AG08396 (cell line): ENCODE results near the gene STEAP1B.

Source experiments
- DNase-seq: peaks from one replicate; pipeline ENCODE4 v3.0.0; 2012; ENCODE audit warnings: low spot score, mixed read lengths

STEAP1B gene

DNA sequence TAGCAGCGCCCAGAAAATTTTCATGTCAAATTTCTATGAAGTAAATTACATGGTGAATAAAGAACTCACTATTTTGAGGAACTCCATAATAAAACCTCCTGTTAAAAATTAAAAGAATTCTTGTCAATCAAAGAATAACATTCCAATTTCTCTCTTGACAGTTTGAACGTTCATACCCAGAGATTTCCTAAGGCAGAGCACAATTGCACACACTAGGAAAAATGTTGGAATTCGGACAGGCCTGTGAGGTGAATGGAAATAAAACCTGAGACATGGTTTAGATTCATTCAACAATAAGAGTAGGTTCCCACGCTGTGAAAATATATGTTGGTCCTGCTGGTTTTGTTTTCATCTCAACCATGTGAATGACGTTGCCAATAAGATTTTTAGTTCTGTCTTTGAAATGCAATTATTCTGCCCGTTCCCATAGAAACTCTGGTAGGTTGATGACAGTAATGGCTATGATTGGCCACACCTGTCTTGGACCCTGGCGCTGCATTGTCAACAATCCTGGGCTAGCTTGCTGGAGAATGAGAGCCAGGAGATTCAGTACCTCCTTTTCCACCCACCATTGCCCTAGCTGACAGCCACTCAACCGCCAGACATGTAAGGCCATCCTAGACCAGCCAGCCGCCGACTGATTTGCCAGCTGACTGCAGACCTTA, 99.7 kb downstream of the STEAP1B start:
- DNase-seq = no peak

DNA sequence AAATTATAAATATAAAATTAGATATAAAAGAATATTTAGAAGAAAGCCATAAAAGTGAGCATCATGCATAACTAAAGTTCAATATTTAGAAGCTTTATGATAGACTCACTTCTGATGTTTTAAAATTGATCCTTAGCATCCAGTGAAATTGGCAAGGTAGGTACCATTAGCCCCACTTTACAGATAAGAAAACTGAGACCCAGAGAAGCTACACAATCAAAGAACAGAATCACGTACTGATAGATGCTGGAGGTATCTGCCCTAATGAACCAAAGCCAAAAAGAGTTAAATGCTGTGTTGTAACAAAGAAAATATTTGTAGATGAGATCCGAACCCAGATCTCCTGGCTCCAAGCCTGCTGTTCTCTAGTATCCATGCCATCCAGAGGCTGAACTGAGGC, 100.4 kb downstream of the STEAP1B start:
- DNase-seq = no peak

DNA sequence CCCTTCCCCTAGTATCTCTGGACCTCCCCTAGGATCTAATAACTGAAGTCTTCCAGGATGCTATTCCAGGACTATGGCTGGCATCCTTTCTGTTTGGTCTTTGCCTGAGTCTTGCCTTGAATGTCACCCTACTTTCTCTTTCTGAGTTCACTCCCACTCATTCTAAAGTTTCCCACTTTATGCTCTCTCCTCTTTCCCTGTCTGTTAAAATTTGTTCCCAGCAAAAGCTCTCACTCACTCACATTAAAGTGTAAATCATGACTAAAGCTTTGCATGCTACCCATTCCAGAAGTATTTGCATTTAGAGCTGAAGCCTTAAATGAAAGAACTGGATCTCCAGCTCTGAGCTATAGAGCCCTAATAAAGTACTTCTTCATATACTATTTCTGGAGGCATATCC, 100.9 kb downstream of the STEAP1B start:
- DNase-seq = no peak

DNA sequence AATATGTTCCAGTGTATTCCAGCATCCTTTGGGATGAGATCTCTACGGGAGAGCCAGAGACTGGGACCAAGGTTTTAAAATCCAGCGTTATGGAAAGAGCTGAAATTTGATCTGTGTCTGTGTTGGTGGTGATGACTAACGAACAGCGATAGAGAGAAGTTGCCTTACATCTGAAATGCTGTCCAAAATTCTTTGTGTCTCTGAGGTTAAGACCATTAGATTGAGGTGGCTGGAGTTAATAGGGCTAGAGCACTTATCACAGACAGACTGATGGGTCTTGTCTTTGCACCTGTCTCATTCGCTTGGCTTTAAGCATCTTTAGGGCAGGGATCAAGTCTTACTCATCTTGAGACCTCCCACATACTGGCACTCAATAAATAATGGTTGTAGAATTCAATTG, 102.0 kb downstream of the STEAP1B start:
- DNase-seq = no peak

DNA sequence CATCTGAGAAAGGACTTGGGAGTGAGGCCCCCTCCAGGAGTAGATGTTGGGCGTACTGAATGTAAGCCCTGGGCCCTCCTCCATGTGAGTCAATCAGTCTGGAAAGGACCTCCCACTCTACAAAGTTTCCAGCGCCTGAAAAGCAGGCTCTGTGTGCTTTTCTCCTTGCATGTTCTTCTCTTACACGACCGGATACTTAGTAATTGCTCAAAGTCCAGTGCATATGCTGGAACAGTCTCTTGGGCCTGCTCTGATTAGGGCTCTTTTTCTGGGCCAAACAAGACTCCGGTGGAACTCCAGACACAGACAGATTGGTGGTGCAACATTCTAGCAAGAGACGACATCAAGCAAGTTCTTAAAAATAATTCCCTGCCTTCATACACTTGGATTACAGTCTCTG, 104.8 kb downstream of the STEAP1B start:
- no peak for DNase-seq

DNA sequence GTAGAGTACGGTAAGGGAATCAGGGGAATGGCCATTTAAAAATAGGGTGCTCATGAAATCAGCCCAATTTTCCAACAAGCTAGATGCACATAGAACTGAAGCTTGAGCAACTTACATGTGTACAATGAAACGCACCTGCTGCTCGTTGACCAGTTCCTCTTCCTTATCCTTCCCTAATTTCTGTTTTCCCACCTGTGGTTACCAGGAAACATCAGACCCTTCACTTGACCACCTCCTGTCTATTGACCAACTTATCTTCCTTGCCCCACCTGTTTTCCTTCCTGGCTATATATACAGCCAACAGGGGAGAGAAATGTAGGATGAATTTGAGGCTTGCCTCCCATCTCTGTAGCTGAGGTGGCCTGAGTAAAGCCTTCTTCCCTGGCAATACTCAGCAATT, 105.2 kb downstream of the STEAP1B start:
- no peak for DNase-seq

DNA sequence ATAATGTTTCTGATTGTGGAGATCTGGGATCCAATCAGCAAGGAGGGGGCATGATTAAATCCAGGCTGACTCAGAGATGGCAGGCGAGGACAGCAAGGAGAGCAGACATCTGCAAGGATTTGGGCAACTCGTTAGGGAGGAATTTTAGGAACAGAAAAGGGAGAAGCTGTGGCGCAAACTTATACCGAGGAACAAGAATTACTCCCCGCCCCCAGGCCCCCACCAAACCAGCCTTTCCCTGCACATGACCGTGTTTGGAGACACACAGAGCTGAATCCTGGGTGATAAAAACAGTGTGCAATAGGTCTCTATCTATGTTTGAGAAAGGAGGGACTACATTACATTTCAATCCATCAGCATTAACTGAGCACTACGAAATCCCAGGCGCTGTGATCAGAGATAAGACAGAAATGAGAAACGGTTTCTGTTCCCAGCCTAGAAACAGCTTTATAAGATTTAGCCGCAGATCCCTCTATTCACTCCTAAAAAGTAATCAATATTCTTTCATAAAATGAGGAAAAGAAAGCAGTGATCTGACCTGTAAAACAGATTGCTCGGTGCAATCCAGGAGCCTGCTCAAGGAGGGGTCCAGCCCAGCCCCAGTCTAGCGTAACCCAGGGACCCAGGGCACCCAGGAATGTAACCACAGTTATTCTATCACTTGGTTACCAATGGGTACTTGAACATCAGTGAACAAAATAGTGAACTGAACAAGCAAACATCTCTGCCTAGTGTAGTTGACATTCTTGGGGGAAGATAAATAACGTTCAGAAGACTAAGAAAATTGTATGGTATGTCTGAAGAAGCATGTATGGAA, 105.9 kb downstream of the STEAP1B start:
- peak; percentile 27 for DNase-seq

DNA sequence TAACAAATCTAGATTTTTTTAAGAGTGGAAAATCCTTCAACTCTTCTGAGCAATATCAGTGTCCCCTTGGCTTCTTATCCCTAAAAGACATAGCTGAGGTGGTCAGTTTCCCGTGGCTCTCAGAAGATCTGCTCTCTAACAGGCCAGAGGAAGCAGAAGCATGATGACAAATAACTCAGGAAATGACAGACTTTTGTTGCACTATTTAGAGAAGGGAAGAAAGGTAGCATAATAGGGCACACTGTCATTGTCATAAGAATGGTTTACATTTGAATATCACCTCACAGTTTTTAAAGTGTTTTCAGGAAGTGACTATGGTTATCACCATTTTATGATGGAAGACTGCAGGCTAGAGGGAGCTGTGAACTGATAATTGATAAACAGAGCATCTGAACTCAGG, 109.5 kb downstream of the STEAP1B start:
- no peak for DNase-seq

DNA sequence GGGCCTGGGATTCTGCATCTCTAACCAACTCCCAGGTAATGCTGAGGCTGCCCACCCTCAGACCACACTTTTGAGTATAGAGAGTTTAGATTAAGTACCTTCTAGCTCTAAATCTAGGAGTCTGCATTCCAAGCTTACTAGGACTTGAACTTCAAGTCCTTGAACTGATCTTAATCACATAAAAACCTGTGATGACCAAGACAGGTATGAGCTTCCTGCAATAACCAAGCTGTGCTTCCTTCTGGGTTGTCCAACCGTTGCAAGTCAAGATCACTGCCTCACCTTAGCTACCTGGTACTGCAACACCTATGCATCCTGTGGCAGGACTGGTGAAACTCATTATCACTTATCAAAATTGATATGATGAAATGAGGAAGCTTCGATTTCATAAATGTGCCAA, 110.1 kb downstream of the STEAP1B start:
- no peak for DNase-seq

DNA sequence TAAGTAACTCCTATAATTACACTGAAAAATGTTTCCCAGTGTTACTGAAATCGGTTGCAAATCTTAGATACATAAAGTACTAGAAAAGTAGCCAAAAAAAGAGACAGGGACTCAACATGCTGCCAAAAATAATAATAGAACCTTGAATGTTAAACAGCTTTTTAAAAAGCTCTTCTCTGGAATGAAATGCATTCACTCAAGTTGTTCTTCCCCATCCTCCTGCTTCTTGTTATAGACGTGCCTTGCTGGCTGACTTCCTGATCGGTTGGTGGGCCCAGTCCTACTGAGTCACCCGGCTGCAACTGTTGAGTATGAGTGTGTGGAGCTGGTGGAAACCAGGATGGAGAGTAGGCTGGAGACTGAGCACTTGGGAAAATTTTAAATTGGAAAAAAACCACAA, 112.4 kb downstream of the STEAP1B start:
- DNase-seq = no peak

DNA sequence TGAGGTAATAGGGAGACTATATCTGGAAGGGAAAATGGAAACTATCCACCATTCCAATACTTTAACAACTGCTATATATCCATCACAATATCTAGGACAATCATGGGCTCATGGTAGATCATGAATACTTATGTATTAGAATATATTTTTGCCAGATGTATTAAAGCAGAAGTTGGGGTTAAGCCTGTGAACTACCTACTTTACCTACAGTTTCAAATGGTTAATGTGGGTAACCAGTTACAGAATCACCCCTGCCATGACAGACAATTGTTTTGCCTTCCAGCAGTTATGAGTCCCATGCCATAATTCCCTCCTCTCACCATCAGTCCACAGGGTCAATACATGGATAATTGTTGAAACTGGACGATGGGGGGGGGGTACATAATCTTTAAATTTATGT, 113.1 kb downstream of the STEAP1B start:
- no peak for DNase-seq

DNA sequence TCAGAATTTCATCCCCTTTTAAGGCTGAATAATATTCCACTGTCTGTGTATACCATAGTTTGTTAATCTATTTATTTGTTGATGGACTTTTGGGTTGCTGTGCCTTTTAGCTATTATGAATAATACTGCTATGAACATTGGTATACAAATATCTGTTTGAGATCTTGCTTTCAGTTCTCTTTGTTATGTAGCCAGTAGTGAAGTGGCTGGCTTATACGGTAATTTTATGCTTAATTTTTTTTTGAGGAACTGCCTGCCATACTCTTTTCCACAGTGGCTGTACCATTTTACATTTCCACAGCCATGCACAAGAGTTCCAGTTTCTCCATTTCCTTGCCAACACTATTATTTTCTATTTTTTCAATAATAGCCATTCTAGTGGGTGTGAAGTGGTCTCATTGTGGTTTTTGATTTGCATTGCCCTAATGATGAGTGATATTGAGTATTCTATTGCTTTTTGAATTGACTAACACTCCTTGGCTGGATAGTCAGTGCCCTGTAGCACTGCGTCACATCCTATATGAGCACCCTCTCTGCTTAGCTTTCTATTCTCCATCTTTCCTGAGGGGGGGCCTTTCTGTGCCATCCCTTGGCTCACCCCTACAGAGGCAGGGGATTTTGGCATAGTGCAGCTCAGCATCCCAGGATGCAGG, 113.7 kb downstream of the STEAP1B start:
- DNase-seq = no peak

DNA sequence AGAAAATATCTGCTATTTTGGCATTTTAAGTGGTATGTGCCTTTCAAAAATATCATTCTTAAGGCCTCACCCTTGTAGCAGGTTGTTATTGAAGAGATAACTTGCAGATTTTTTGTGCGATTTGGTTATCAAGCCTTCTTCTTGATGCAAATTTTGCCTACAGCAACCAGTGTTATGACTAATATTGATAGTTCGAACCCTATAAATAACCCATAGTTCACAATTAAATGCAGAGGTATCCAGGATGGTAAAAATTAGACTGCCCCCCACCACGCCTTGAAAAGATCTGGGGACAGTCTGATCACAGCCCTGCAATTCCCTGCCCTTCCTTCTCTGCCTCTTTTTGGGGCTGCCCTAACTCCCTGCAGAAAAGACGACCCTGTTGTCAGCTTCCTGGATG, 114.7 kb downstream of the STEAP1B start:
- DNase-seq = no peak

DNA sequence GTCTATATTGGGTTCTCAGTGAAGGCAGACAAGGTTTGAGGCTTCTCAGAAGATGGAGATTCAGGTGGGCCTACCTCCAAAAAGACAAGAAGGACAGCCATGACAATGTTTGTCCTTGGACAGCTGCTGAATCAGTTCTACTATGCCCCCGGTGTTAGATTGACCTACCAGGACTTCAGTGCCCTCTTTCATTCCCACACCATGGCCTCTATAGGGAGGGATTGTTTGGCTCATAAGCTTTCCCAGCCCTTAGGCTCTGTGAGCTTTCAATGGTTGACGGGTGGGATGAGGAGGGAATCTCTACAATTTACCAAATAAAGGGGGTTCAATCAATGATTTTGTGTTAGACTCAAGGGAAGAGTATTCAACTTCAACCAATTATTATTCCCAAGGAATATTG, 119.7 kb downstream of the STEAP1B start:
- no peak for DNase-seq

DNA sequence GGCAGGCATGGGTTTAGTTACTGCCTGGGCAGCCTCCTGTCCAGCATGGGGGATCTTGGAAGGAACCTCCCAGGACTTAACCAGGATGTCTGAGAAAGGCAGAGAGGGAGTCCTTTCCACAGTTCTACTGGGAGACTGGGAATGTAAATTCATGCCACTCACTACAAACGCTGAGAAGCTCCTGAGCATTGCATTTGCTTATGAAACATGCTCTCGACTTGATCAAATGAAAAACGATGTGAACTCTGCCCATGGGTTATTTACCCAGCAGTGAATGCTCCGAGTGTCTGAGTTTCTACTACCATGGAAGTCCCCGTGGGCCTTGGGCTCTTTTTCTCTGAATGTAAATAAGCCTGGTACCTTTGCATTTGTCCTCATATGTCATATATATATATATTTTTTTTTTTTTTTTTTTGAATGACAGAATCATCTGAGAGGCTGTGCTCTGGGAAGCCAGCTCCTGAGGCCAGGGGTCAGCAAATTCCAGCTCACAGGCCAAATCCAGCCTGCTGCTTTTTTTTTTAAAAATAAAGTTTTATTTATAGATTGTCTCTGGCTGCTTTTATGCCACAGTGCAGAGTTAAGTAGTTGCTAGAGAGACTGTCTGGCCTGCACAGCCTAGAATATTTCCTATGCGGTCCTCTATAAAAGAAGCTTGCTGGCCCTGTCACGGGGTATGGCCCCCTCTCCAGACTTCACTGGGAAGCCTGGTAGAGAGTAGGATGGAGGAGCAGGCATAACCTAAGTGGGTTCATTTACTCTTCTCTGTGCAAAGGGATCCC, 121.6 kb downstream of the STEAP1B start:
- DNase-seq = no peak

DNA sequence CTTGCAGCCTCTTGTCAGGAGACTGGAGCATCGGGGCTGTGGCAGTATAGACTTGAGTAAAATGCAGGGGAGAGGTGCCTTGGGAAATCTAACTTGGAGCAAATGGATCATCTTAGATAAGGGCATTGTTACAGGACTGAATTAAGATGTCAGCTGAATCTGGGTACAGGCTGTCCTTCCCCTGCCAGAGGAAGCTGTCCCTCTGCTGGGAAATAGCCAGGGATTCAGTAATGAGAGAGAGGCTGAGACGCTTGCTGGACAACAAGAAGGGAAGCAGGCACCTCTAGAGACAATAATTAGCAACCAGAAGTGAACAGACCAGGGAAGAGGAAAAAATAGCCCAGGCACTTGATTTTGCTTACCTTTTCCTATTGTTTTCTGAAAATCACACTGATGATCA, 122.3 kb downstream of the STEAP1B start:
- no peak for DNase-seq

DNA sequence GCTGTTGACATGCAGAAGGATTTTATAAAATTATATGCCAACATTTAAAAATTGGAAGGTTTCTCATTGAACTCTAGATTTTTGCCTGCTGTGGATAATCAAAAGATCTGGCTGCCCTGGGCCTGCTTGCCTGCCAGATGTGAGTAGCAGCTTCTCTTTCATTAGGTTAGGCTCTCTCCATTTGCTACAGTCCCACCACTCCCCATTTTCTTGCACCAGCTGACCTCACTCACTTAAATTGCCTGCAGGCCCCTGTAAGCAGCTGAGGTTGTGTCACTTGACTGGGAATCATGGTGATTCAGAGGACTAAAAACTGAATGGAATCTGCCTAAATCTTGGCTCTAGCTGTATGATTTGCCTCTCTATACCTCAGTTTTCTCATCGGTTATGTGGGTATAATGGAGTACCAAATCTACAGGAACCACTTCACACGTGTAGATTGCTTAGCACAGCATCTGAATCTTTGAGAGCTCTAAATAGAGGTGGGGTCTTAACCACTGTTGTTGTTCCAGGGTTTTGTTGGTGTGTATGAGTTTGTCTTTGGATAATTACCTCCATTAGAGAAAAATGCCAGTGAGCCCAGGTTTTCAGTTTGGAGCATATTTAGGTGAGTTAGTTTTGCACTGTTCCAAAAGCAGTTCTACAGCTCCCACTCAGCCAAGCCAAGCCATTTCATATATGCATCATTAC, 124.5 kb downstream of the STEAP1B start:
- no peak for DNase-seq

DNA sequence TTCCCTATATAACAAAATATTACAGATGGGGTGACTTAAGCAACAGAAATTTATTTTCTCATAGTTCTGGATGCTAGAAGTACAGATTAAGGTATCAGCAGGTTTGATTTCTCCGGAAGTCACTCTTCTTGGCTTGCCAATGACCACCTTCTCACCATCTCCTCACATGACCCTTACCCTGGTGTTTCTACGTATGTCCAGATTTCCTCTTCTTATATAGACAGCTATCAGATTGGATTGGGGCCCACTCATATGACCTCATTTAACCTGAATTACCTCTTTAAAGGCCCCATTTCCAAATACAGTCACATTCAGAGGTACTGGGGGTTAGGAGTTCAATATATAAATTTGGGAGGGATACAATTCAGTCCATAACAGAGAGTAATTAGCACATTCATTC, 126.1 kb downstream of the STEAP1B start:
- DNase-seq = no peak

DNA sequence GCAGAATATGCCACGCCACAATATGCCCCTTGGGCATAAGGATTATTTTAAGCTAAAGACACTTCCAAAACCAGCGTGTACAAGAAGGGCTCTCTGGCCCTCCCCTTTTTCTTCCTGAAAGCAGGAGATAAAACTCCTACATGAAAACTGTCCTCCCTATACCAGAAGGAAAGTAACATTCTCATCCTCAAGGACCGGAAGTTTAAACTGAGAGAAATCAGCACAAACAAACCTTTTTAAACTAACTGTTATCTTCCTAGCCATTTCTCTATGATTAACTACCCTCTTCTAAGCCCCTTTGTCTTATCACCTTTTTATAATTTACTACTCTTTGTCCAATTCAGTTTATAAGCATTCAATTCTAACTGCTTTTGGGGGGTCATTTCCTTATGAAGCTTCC, 126.6 kb downstream of the STEAP1B start:
- no peak for DNase-seq

DNA sequence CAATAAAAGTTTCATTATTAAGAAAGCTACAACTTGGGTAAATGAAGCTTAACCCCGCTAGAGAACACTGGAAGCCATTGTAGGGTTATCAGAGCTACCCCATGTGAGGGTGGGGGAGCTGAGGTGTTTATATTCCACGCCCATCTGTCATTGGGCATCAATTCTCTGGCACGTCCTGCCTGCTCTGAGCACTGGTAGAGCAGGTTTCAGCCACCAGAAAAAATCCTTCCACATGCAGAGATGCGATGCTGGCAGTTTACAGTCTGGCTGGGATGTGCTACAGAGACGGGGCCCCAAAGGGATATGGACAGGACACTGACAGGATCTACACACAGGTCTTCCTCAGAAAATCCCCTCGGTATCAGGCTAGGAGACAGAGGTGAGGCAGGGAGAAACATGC, 127.1 kb downstream of the STEAP1B start:
- DNase-seq = no peak

DNA sequence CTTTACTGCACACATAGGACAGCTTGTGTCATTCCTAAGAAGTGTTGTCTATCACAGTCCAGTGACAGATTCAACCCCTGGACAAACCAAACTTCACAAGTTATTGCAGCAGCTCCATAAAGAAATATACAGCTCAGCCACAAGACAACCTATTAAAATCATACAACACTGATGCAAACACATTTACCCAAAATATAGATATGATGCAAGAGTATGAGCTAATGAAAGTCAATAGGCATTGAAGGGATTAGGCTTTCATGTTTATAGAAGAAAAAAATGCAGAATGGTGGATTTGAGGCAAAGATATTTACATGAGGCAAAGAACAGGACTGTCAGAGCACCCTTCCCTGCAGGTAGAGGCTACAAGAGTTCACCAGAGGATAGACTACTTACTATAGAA, 128.1 kb downstream of the STEAP1B start:
- no peak for DNase-seq
